ENCODE results near the gene CAMK1.
A peak's percentile ranks its signal among the peaks of the same experiment; 100 is the strongest.
"Not testable (repeated sequence)": the region's sequence is repeated elsewhere in the genome, so short reads cannot be mapped to it uniquely, and the experiment has no call there.

CAMK1 gene

DNA sequence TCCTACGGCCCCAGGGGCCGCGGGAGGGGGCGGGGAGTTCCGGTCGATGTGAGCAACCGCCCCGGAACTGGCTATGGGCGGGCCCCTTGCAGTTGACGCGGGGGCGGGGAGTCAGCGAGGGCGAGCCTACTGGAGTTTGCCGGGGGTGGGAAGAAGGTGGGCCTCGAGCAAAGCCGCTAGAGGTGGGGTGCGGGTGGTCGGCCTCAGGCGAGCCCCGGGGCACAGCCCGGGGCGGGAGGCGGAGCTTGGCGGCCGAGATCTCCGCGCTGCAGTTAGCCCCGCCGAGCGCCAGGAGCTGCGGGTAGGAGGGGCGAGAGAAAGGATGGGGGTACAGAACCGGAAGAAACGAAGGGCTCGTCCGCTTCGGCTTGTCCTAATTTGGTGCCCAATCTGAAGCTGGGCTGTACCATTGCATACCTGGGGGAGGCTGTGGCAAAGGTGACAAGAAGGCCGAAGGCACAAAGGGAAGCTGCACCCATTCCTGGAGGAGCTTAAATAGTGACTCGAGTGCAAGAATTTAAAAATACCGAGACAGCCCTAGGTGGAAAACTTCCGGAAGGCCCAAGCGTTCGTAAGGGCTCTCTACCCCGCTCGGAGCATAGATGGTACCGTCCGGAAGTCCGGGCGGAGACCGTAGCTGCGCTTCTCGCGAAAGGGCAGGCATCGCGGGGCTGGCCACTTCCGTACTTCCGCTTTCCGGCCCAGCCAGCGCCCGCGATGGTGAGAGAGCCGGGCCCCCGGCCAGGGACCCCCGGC is 22.8 kb upstream of the CAMK1 start, which contains the start of the genes ARPC4 and TADA3:
TSS of gene ARPC4 (plus strand) at position 678 of the 756 bp plus-strand sequence. CDS start at position 718, 40 bp downstream.
TSS of gene TADA3 (minus strand) at position 69 of the 756 bp plus-strand sequence. CDS start 1,007 bp downstream, outside the sequence.
- DNase-seq, result peak; percentile 93

GRCh38 chr3:9791790-9792404 is 22.1 kb upstream of the CAMK1 start:
- DNase-seq, result no peak

- DNase-seq, result no peak
These were observed 21.4 kb upstream of the CAMK1 start for GRCh38 chr3:9791127-9791526.

DNA sequence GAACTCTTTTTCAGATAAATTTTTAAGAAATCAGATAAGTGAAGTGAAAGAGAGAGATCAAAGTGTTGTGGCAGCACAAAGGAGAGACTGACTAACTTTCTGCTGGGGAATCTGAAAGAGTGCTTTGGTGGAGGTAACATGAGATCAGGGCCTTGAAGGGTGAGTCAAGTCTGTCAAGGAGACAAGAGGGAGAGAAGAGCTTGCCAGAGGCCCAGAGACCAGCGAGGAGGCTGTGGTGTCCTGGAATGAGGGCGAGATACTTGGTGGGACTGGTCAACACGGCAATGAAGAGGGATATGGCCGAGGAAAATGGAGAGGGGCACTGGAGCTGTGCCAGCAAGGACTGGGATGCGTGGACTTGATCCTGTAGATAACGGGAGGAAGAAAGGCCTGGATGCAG is 18.0 kb upstream of the CAMK1 start:
- DNase-seq, result no peak

- peak; percentile 19 for DNase-seq
These were observed 17.3 kb upstream of the CAMK1 start for GRCh38 chr3:9786825-9787669.

DNA sequence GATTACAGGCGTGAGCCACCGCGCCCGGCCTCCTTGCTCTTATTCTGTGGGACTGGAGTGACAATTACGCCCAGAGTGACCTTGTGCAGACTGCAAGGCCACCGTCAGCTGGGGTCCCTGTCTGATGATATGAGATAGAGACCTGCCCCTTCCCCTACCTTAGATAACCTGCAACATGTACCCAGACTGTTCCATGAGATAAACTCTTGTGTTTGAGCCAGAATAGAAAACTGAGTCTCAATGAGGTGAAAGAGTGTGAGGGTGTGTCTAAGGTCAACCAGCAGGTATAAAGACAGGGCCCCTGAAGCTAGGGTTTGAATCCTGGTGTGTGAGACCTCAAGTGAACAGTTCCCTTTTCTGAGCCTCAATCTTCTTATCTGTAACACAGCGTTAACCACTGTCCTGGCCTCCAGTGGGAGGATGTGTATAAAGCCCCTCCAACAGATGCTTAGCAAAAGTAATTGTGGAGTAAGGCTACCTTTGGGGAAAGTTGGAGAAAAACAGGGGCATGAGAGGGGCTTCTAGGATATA is 16.5 kb upstream of the CAMK1 start:
- DNase-seq, result no peak

DNA sequence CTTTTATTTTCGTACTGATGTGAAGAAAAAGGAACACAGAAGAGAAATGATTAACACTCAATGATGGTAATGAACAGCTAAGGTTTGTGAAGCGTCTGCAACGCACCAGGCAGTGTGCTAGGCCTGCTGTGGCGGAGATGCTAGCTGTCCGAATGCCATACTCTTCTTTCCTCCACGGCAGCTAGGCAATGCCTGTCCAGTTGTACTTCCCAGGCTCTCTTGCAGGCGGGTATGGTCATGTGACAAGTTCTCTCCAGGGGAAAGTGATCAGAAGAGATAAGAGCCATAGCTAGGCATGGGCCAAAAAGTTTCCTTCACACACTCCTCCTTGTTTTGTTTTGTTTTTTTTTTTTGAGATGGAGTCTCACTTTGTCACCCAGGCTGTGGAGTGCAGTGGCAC is 15.9 kb upstream of the CAMK1 start:
- DNase-seq, result no peak

GRCh38 chr3:9784965-9785364 is 15.2 kb upstream of the CAMK1 start:
- DNase-seq, result no peak

DNA sequence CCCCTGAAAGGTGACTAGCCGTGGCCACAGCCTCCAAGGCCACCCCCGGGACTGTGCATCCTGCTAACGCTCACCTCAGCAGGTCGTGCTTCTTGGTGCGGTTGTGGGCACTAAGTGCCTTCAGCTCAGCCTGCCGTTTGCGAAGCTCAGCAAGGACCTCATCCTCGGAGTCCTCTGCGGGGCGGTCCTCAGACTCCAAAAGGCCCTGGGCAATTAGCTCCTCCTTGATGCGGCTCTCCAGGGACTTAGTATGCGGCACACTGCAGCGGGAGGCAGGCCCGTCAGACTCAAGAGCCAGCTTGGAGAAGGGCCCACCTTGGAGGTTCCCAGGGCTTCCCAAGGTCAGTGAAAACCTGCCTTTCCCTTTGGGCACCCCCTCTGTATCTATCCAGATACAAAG is 14.2 kb upstream of the CAMK1 start:
- DNase-seq, result no peak

DNA sequence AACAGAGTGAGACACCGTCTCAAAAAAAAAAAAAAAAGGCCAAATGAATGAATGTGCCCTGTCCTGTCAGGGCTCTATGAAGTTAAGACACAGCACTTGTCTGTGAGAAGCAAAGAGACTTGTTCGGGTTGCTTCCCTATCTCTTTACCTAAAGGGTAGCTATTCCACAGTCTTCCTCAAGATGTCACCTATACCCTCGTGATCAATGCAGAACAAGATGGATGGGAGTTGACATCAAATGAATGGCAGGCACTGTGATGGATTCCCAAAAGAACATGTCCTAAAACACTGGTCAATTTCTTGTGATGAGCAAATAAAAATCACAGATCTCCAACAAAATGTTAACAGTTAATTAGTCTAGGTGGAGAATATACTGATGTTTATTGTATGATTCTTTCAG is 13.0 kb upstream of the CAMK1 start:
- DNase-seq, result peak; percentile 30

GRCh38 chr3:9781978-9782603 is 12.3 kb upstream of the CAMK1 start:
- no peak for DNase-seq

DNA sequence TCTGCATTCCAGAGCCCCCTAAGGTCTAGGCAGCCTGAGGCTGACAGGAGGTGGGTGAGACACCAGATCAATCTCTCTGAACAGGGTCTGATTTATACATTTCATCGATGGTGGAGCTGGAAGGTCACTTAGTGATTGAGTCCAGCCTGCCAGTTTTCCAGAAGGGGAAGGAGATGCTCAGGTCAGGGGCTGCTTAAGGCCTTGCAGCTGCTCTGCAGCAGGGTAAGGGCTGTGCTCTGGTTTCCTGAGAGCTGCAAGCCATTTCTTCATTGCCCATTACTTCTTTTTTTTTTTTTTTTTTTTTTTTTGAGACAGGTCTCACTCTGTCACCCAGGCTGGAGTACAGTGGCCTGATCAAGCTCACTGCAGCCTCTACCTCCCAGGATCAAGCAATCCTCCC is 11.8 kb upstream of the CAMK1 start:
- no peak for DNase-seq

DNA sequence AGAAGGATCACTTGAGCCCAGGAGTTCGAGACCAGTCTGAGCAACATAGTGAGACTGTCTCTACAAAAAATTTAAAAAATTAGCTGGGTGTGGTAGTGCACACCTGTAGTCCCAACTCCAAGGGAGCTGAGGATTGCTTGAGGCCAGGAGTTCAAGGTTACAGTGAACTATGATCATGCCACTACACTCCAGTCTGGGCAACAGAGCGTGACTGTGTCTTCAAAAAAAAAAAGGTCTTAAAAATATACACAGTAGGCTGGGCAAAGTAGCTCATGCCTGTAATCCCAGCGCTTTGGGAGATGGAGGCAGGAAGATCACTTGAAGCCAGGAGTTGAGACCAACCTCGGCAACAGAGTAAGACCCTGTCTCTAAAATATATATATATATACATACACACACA is 11.2 kb upstream of the CAMK1 start:
- DNase-seq, result no peak

- no peak for DNase-seq
These were observed 10.7 kb upstream of the CAMK1 start for GRCh38 chr3:9780458-9780812.

GRCh38 chr3:9779721-9780457 is 10.1 kb upstream of the CAMK1 start:
- DNase-seq, result peak; percentile 53

- no peak for DNase-seq
These were observed 9.4 kb upstream of the CAMK1 start for GRCh38 chr3:9779075-9779593.

DNA sequence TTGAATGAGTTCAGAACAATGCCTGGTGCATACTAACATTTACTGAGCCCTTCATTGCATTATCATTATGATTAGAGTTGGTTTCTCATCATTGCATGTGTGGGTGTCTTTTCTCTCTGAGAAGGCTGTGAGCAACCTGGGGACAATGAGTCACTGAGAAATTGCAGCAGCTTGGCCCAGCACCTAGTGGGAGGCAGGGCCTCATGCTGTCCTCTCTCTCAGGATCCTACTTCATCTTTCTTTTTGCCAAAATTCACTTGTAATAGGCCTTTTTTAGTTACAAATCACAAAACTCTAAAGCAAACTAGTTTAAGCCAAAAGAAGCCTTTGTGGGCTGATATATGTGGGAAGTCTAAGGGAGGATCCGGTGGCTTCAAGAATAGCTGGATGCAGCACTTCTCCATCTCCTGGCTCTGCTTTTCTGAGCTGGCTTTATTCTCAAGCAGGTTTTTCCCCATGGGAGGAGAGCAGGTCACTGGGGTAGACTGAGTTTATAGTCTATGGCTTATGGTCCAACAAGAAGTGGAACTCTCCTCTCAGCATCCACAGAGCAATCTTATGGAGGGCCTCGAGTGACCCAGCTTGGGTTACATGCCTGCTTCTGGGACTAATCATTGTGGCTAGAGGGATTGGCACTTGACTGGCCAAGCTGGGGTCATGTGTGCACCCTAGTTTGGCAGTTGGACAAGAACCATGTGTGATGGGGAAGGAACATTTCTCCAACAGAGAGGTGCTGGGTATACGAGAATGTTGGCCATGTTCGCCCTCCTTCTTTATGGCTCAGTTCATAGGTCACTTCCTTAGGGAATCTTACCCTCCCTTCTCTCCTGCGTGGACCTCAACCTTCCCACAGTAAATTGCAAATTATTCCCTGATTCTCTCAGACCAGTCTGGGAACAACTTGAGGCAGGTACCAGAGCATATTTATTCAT is 8.7 kb upstream of the CAMK1 start:
- DNase-seq, result no peak

DNA sequence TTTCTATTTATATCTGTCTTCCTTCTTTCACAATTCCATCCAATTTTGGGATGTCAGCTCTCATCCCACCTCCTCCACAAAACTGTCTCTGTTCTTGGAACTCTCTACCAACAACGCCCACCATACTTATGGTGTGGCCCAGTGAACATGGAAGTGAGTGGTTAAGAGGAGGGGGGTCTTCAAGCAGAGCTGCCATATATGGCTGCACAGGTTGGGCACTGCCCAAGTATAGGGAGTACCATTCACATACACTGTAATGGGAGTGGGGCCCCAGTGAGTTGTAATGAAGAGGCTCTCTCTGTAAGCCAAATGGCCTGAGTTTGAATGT is 7.9 kb upstream of the CAMK1 start:
- DNase-seq, result no peak

DNA sequence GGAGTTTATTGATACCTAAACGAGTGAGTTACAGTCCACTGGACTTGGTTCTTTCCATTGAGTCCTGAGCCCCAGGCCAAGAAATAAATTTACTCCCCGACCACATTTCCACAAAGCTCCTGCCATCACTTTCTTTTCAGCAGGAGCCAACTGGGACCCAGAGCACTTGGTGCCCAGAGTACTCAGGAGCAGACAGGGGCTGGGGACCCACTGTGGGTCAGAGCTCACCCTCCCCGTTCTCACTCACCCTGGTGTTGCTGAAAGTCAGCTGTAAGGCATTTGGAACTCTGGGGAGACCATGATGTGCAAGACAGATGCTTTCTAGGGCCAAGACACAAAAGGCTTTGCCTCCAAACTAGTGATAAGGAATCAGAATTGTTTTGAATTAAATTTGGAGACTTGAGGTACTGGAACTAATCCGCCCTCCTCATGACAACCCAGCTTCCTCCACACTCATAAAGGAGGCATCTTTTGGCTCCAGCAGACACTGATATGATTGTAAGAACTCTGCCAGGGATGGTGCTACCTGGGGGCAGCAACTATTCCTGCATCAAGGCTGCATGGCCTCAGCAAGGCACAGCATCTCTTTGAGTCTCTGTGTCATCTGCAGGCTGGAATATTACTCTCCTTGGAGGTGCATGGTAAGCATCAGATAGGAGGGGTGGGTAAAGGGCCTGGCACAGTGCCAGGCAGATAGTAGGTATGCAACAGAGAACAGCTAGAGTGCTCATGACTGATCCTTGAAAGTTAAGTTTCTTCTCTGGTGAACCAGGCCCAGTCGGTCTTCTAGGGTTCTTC is 7.3 kb upstream of the CAMK1 start:
- DNase-seq, result no peak

- not testable (repeated sequence) for DNase-seq
These were observed 1.3 kb upstream of the CAMK1 start for GRCh38 chr3:9771007-9771406.

All from CD4-positive, alpha-beta T cell treated with Interleukin-10 for 1 hour (primary cell).